Fibroblast of the aortic adventitia (primary cell): ENCODE data around the gene MARCHF9. TPM values are rescaled to one million over a fixed set of nuclear protein-coding genes. Genes with fewer than 3 reads are reported as not detected.
A peak's percentile ranks its signal among the peaks of the same experiment; 100 is the strongest.

Source experiments
- DNase-seq: peaks from one replicate; pipeline ENCODE4 v3.0.0-alpha.2; 2010; ENCODE audit warnings: low read depth
- H3K4me3 ChIP-seq: 2 replicates; pipeline ENCODE4 v1.5.1; 2011; ENCODE audit warnings: low read depth, mild to moderate bottlenecking, control low read depth, low read length, moderate library complexity
- CTCF ChIP-seq: IDR thresholded peaks from 2 replicates; pipeline ENCODE4 v1.5.1; 2011; ENCODE audit warnings: mild to moderate bottlenecking, low read length, control low read depth, inconsistent platforms; ENCODE audit not compliant: insufficient read depth
- total RNA-seq: library from RNA; depleted of rRNA; stranded (reverse); fragments of >200 nt; gene quantifications from 2 replicates; pipeline ENCODE4 v1.2.3, GENCODE V29; 2012; ENCODE audit warnings: low replicate concordance

MARCHF9 gene
- total RNA-seq, 1 donor, result 2.1 TPM

- TF ChIP-seq CTCF, result no peak
- peak; percentile 99 for DNase-seq
- peak within 1 kb of the TSS; percentile 94 for H3K4me3 ChIP-seq
Observed at GRCh38 chr12:57744777-57745484, 10.0 kb upstream of the MARCHF9 start, which contains the start of gene TSPAN31. Gene TSPAN31, plus strand, starts transcription at chr12:57745039. Its CDS starts 116 bp downstream, at chr12:57745155.

- peak overlapping the region; percentile 94 for H3K4me3 ChIP-seq
- TF ChIP-seq CTCF, result no peak
- DNase-seq, result no peak
Observed at GRCh38 chr12:57745485-57745881, 9.4 kb upstream of the MARCHF9 start.

- TF ChIP-seq CTCF, result no peak
- no peak for DNase-seq
- H3K4me3 ChIP-seq, result peak overlapping the region; percentile 94
Observed at GRCh38 chr12:57746025-57746424, 8.9 kb upstream of the MARCHF9 start.

GRCh38 chr12:57749061-57749460 is 5.8 kb upstream of the MARCHF9 start:
- TF ChIP-seq CTCF, result no peak
- DNase-seq, result no peak

GRCh38 chr12:57750561-57751431 is 4.1 kb upstream of the MARCHF9 start:
- peak overlapping the region; percentile 93 for H3K4me3 ChIP-seq
- DNase-seq, result no peak
- TF ChIP-seq CTCF, result no peak

More at GRCh38 chr12:57749061-57749460, 5.8 kb upstream of the MARCHF9 start:
- H3K4me3 ChIP-seq, result no peak overlapping the region

- no peak for DNase-seq
- no peak for TF ChIP-seq CTCF
- H3K4me3 ChIP-seq, result peak overlapping the region; percentile 93
Observed at GRCh38 chr12:57751432-57751787, 3.5 kb upstream of the MARCHF9 start.
